Lower lobe of right lung (tissue), 2 donors: ENCODE results near the gene PFKFB1. TPM values are rescaled to one million over a fixed set of nuclear protein-coding genes. Genes with fewer than 3 reads are reported as not detected.

Experiments used
- ATAC-seq, 2 donors: fragments of 200-7000 bp; cut with Tn5 transposase; one replicate each; pipeline ENCODE4 v1.9.1; 2020 to 2022; ENCODE audit warnings: mild to moderate bottlenecking in 2 of 2, moderate library complexity in 2 of 2
- DNase-seq: peaks from one replicate; pipeline ENCODE4 v3.0.0-alpha.2; 2020
- H3K27ac ChIP-seq: fragments of 200-600 bp; one replicate; pipeline ENCODE4 v1.8.0; 2022
- H3K27me3 ChIP-seq: fragments of 200-600 bp; one replicate; pipeline ENCODE4 v1.8.0; 2022; ENCODE audit warnings: low read depth
- H3K36me3 ChIP-seq: fragments of 200-600 bp; one replicate; pipeline ENCODE4 v1.8.0; 2022; ENCODE audit warnings: mild to moderate bottlenecking
- H3K4me1 ChIP-seq: fragments of 200-600 bp; one replicate; pipeline ENCODE4 v1.8.0; 2022
- H3K4me3 ChIP-seq: fragments of 200-600 bp; one replicate; pipeline ENCODE4 v1.8.0; 2022; ENCODE audit warnings: mild to moderate bottlenecking
- H3K9me3 ChIP-seq: fragments of 200-600 bp; one replicate; pipeline ENCODE4 v1.8.0; 2022
- intact Hi-C: fragments of 100-400 bp; cut with DNase I; formaldehyde crosslinking; loops from one replicate; pipeline ENCODE4 v1.11.0; 2022
- total RNA-seq: library from RNA; stranded (reverse); fragmentation: NEBNext Ultra II Directional; extraction: Animal tissue kit (Norgen Biotek cat#: 25700); gene quantifications from one replicate; pipeline ENCODE4 v1.2.1, GENCODE V29; 2021
- TF ChIP-seq, protein P1 (sequence below): fragments of 200-600 bp; IDR thresholded peaks from one replicate; pipeline ENCODE4 v1.8.0; 2022; ENCODE audit warnings: antibody characterized with exemption, mild to moderate bottlenecking
- donor health status: DM: no; HTN: yes; CAD: no; lungs with severe emphysema.

The PFKFB1 gene
- total RNA-seq, 1 donor from 2014 or later = 0.27 TPM

DNA sequence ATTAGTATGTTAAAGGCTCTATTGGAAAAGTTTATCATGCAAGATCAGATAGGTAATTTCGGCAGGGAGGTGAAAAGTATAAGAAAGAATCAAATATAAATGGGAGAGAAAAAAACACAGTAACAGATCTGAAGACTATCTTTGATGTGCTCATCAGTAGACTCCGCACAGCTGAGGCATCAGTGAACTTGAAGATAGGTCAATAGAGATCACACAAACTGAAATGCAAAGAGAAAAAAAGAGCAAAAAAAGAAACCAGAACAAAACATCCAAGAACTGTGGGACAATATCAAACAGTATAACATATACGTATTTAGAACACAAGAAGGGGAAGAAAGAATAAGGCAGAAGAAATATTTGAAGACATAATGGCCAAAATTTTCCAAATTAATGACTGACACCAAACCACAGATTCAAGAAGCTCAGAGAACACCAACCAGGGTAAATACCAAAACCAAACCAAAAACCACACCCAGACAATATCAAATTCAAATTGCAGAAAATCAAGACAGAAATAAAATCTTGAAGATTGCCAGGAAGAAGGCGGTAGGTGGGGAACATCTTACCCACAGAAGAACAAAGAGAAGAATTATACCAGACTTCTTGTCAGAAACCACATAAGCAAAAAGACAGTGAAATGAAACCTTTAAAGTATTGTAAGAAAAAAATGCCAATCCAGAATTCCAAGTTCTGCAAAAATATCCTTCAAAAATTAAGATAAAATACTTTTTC is 29.1 kb downstream of the PFKFB1 start:
- TF ChIP-seq, protein P1, sequence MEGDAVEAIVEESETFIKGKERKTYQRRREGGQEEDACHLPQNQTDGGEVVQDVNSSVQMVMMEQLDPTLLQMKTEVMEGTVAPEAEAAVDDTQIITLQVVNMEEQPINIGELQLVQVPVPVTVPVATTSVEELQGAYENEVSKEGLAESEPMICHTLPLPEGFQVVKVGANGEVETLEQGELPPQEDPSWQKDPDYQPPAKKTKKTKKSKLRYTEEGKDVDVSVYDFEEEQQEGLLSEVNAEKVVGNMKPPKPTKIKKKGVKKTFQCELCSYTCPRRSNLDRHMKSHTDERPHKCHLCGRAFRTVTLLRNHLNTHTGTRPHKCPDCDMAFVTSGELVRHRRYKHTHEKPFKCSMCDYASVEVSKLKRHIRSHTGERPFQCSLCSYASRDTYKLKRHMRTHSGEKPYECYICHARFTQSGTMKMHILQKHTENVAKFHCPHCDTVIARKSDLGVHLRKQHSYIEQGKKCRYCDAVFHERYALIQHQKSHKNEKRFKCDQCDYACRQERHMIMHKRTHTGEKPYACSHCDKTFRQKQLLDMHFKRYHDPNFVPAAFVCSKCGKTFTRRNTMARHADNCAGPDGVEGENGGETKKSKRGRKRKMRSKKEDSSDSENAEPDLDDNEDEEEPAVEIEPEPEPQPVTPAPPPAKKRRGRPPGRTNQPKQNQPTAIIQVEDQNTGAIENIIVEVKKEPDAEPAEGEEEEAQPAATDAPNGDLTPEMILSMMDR = no peak
- ATAC-seq = no peak
- Histone ChIP-seq H3K4me3 (no peak overlapping the region), H3K4me1 (no peaks in the 10 kb centered on the region), H3K9me3 (no peaks in the 10 kb centered on the region), H3K36me3 (no peaks in the 10 kb centered on the region), H3K27ac (no peak overlapping the region), H3K27me3 (no peaks in the 10 kb centered on the region)
- no peak for DNase-seq
- intact Hi-C loops = no loop called here

DNA sequence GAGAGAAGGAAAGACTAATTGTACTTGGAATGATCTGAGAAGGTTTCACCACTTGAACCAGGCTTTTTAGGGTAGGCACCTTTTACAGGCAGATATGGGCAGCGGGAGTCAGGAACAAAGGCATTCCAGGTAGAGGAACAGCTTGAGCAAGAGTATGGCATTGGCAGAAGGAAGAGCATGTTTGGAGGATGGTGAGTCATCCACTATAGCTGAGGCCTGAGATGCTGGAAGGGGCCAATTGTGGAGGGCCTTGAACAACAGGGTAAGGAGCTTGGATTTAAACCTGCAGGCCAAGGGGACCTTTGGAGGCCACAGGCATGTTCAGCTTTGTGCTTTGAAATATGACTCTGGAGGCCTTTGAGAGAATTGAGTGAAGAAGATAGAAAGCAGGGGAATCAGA is 32.2 kb downstream of the PFKFB1 start:
- no peaks in the 10 kb centered on the region for H3K27me3 ChIP-seq
- intact Hi-C loops = no loop called here
- no peak overlapping the region for H3K27ac ChIP-seq
- H3K4me3 ChIP-seq = no peak overlapping the region
- no peak for ATAC-seq
- H3K4me1 ChIP-seq = no peaks in the 10 kb centered on the region
- TF ChIP-seq, protein P1 = no peak
- DNase-seq = no peak
- no peaks in the 10 kb centered on the region for H3K36me3 ChIP-seq
- H3K9me3 ChIP-seq = no peaks in the 10 kb centered on the region

DNA sequence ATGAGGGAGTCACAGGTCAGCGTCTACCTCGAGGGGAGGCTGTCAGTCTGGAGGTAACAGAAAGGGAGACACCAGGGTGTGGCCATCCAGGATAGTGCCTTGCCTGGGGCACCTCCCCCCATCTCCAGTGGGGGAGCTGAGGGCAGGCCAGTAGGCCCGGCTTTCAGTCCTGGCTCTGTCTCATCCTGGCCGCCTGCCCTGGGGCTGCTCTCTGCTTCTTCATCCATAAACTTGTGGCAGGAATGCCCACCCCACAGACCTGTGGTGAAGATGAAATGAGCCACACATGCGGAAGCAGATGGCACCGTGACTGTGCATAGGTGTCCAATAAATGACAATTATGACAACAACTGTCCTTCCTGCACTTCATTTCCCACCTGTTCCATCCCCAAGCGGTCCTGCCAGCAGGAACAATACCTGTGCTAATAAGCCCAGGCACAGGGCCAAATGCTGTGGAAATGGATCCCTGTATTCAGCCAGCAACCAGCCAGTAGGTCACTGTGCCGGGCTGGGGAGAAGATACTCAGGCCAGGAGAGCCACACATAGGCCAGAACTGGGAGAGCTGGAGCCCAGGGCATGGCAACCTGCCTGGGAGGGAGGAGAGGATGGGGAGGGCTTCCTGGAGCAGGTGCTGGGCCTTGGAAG is 43.1 kb downstream of the PFKFB1 start:
- no peak for DNase-seq
- intact Hi-C loops = no loop called here
- Histone ChIP-seq H3K4me3 (no peak overlapping the region), H3K9me3 (no peaks in the 10 kb centered on the region), H3K27me3 (no peaks in the 10 kb centered on the region), H3K36me3 (no peaks in the 10 kb centered on the region), H3K27ac (no peak overlapping the region), H3K4me1 (no peaks in the 10 kb centered on the region)
- TF ChIP-seq, protein P1 = no peak
- no peak for ATAC-seq

DNA sequence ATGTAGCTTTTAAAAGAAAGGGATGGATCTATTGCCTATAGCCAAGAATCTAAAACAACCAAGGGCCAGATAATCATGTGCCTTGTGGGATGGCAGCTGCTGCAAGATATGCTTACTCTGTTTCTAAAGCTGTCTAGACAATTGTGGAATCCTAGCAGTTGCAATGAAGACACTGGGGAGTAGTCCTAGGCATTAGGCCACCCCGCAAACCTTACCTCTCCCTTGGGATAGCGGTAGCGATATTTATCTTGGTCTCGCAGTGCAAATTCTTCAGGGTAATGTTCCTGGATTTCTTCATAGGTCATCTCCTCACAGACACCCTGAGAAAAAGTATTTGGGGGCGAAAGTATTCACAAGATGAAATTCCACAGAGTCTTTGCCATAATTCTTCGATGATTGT is 48.8 kb downstream of the PFKFB1 start:
- H3K9me3 ChIP-seq = no peaks in the 10 kb centered on the region
- H3K27me3 ChIP-seq = no peaks in the 10 kb centered on the region
- TF ChIP-seq, protein P1 = no peak
- H3K4me1 ChIP-seq = no peaks in the 10 kb centered on the region
- DNase-seq (no peak), ATAC-seq (no peak)
- intact Hi-C loops = no loop called here
- H3K27ac ChIP-seq = no peak overlapping the region
- no peak overlapping the region for H3K4me3 ChIP-seq
- H3K36me3 ChIP-seq = no peaks in the 10 kb centered on the region

DNA sequence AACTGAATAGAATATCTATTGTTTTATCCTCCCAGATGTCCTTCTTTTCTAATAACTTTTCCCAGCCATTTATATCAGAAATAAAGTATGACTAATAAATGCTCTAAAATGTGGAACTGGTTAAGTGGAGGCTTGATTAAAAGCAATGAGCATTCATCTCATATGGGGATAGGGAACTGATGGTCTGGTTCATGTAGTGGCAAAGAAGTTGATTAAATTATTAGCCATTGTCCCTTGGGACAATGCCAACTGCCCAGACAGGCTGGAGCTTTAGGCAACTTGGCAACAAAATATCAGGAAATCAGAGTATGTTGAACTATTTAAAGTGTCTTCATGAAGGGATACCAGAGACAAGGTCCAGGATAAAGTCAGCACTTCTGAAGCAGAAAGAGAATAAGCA is 49.2 kb downstream of the PFKFB1 start:
- intact Hi-C loops = no loop called here
- no peak for DNase-seq
- Histone ChIP-seq H3K9me3 (no peaks in the 10 kb centered on the region), H3K27me3 (no peaks in the 10 kb centered on the region), H3K4me1 (no peaks in the 10 kb centered on the region), H3K4me3 (no peak overlapping the region), H3K36me3 (no peaks in the 10 kb centered on the region), H3K27ac (no peak overlapping the region)
- ATAC-seq = no peak
- TF ChIP-seq, protein P1 = no peak
